Skeletal muscle satellite cell (primary cell): ENCODE data around the gene NOSIP.

Experiments
- H3K27me3 ChIP-seq: 2 replicates; pipeline ENCODE4 v1.7.0; 2013; ENCODE audit warnings: low read length; ENCODE audit not compliant: control insufficient read depth, insufficient read depth
- H3K36me3 ChIP-seq: 2 replicates; pipeline ENCODE4 v1.7.0; 2013; ENCODE audit warnings: mild to moderate bottlenecking, control low read depth, low read length; ENCODE audit not compliant: insufficient read depth
- H3K4me1 ChIP-seq: 2 replicates; pipeline ENCODE4 v1.7.0; 2013; ENCODE audit warnings: low read length; ENCODE audit not compliant: control insufficient read depth, insufficient read depth
- H3K4me2 ChIP-seq: 2 replicates; pipeline ENCODE4 v1.7.0; 2013; ENCODE audit warnings: mild to moderate bottlenecking, low read length
- H3K4me3 ChIP-seq: 2 replicates; pipeline ENCODE4 v1.7.0; 2013; ENCODE audit warnings: low read length
- H3K9ac ChIP-seq: 2 replicates; pipeline ENCODE4 v1.7.0; 2013; ENCODE audit warnings: mild to moderate bottlenecking, low read depth, low read length, moderate library complexity
- H3K9me3 ChIP-seq: replicated peaks from 2 replicates; pipeline ENCODE4 v1.7.0; 2013; ENCODE audit warnings: mild to moderate bottlenecking, control low read depth, low read length

The NOSIP gene

GRCh38 chr19:49566302-49566701, 14.1 kb downstream of the NOSIP start:
- Histone ChIP-seq H3K9me3 (no peaks in the 10 kb centered on the region), H3K4me1 (peaks cover 15% of the 10 kb centered on the region), H3K9ac (no peak overlapping the region), H3K4me3 (no peak overlapping the region), H3K36me3 (no peaks in the 10 kb centered on the region), H3K27me3 (no peaks in the 10 kb centered on the region), H3K4me2 (no peak overlapping the region)

- Histone ChIP-seq H3K4me3 (no peak overlapping the region), H3K4me1 (peaks cover 14% of the 10 kb centered on the region), H3K27me3 (no peaks in the 10 kb centered on the region), H3K4me2 (no peak overlapping the region), H3K36me3 (peaks cover 2% of the 10 kb centered on the region), H3K9ac (no peak overlapping the region), H3K9me3 (no peaks in the 10 kb centered on the region)
Observed at GRCh38 chr19:49565261-49565660, 15.1 kb downstream of the NOSIP start.

- H3K36me3 ChIP-seq, result peaks cover 8% of the 10 kb centered on the region
- no peaks in the 10 kb centered on the region for H3K27me3 ChIP-seq
- H3K4me2 ChIP-seq, result no peak overlapping the region
- H3K4me3 ChIP-seq, result no peak overlapping the region
- H3K9me3 ChIP-seq, result no peaks in the 10 kb centered on the region
- H3K4me1 ChIP-seq, result peaks cover 20% of the 10 kb centered on the region
- H3K9ac ChIP-seq, result no peak overlapping the region
Observed at GRCh38 chr19:49564616-49565045, 15.7 kb downstream of the NOSIP start.

GRCh38 chr19:49560358-49560900, 19.9 kb downstream of the NOSIP start:
- Histone ChIP-seq H3K36me3 (peaks cover 43% of the 10 kb centered on the region), H3K27me3 (no peaks in the 10 kb centered on the region), H3K4me1 (peaks cover 13% of the 10 kb centered on the region), H3K4me3 (no peak overlapping the region), H3K9me3 (no peaks in the 10 kb centered on the region), H3K4me2 (peak overlapping the region; percentile 30), H3K9ac (no peak overlapping the region)

- Histone ChIP-seq H3K27me3 (no peaks in the 10 kb centered on the region), H3K9me3 (no peaks in the 10 kb centered on the region), H3K4me1 (peaks cover 15% of the 10 kb centered on the region), H3K9ac (no peak overlapping the region), H3K36me3 (peaks cover 47% of the 10 kb centered on the region), H3K4me3 (no peak overlapping the region), H3K4me2 (peak overlapping the region; percentile 30)
Observed at GRCh38 chr19:49559928-49560327, 20.4 kb downstream of the NOSIP start.

GRCh38 chr19:49559443-49559842, 20.9 kb downstream of the NOSIP start:
- H3K4me1 ChIP-seq, result peaks cover 20% of the 10 kb centered on the region

GRCh38 chr19:49558591-49558990, 21.8 kb downstream of the NOSIP start:
- H3K4me1 ChIP-seq, result peaks cover 28% of the 10 kb centered on the region
- no peaks in the 10 kb centered on the region for H3K27me3 ChIP-seq
- H3K4me2 ChIP-seq, result no peak overlapping the region
- peaks cover 51% of the 10 kb centered on the region for H3K36me3 ChIP-seq
- H3K4me3 ChIP-seq, result no peak overlapping the region
- no peaks in the 10 kb centered on the region for H3K9me3 ChIP-seq
- no peak overlapping the region for H3K9ac ChIP-seq

More at GRCh38 chr19:49559443-49559842, 20.9 kb downstream of the NOSIP start:
- Histone ChIP-seq H3K4me2 (no peak overlapping the region), H3K4me3 (no peak overlapping the region), H3K36me3 (peaks cover 49% of the 10 kb centered on the region), H3K9ac (no peak overlapping the region), H3K27me3 (no peaks in the 10 kb centered on the region), H3K9me3 (no peaks in the 10 kb centered on the region)

- Histone ChIP-seq H3K36me3 (peaks cover 52% of the 10 kb centered on the region), H3K27me3 (no peaks in the 10 kb centered on the region), H3K4me3 (no peak overlapping the region), H3K4me1 (peaks cover 31% of the 10 kb centered on the region), H3K9me3 (no peaks in the 10 kb centered on the region), H3K4me2 (no peak overlapping the region), H3K9ac (no peak overlapping the region)
Observed at GRCh38 chr19:49557641-49558325, 22.6 kb downstream of the NOSIP start.

- no peak overlapping the region for H3K4me2 ChIP-seq
- H3K4me3 ChIP-seq, result no peak overlapping the region
- H3K36me3 ChIP-seq, result peaks cover 52% of the 10 kb centered on the region
- no peaks in the 10 kb centered on the region for H3K27me3 ChIP-seq
- peaks cover 31% of the 10 kb centered on the region for H3K4me1 ChIP-seq
- H3K9me3 ChIP-seq, result no peaks in the 10 kb centered on the region
- H3K9ac ChIP-seq, result no peak overlapping the region
Observed at GRCh38 chr19:49556412-49557398, 23.7 kb downstream of the NOSIP start.

GRCh38 chr19:49555600-49556411, 24.6 kb downstream of the NOSIP start:
- H3K9ac ChIP-seq, result no peak overlapping the region
- no peak overlapping the region for H3K4me3 ChIP-seq
- H3K9me3 ChIP-seq, result no peaks in the 10 kb centered on the region
- no peak overlapping the region for H3K4me2 ChIP-seq
- peaks cover 52% of the 10 kb centered on the region for H3K36me3 ChIP-seq
- H3K27me3 ChIP-seq, result no peaks in the 10 kb centered on the region
- H3K4me1 ChIP-seq, result peaks cover 29% of the 10 kb centered on the region
